NCI-H460 (cell line): ENCODE results near the gene UBE2QL1. TPM values are rescaled to one million over a fixed set of nuclear protein-coding genes. Genes with fewer than 3 reads are reported as not detected.

ENCODE experiments used
- DNase-seq: peaks from one replicate; pipeline ENCODE4 v3.0.0-alpha.2; 2016; ENCODE audit warnings: low read depth; ENCODE audit errors: extremely low read depth
- total RNA-seq: library from RNA; depleted of rRNA; stranded (reverse); fragments of >200 nt; shearing (Covaris generic); gene quantifications from 2 replicates; pipeline ENCODE4 v1.2.3, GENCODE V29; 2014

The UBE2QL1 gene
- total RNA-seq, 1 experiment from 2014 or later = 0.20 TPM

DNA sequence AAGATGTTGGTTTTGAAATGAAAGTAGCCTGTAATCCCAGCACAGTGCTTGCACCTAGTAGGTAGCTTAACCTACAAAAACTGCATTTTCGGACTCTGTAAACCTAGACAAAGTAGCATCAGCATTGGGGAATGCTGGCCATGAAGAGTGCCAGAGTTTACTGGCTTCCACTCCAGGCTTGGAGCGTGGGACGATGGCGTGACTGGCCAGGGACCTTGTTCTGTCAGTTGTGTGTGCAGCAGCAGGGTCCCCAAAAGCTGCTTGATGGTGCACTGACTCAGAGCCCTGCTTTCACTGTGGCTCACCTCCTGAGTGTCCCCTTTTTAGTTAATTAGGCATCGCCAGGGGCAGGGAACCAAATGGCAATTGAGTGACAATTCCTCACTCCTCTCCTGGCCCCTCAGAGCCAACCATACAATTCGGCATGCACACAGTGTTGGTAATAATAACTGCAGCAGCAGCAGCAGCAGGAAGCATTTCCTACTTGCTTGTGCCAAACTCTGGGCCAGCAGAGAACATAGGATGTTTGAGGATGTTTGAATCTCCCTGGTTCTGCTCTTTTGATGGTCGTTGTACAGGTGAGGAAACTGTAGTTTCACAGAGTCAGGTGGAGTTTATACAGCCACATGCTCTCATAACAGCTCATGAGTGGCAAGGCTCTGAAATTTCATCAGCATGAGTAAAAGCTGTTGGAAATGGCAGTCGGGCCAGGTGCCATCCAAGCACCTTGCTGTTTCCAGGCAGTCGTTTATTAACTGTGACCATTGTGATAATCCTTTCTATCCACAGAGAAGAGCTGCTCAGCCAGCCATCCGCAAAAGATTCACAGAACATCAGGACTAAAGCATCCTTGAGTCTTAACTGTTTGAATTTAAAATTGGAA lies 4.2 kb downstream of the UBE2QL1 start:
- DNase-seq = no peak

- DNase-seq = no peak
These were observed 5.4 kb downstream of the UBE2QL1 start for GRCh38 chr5:6453937-6454560.

DNA sequence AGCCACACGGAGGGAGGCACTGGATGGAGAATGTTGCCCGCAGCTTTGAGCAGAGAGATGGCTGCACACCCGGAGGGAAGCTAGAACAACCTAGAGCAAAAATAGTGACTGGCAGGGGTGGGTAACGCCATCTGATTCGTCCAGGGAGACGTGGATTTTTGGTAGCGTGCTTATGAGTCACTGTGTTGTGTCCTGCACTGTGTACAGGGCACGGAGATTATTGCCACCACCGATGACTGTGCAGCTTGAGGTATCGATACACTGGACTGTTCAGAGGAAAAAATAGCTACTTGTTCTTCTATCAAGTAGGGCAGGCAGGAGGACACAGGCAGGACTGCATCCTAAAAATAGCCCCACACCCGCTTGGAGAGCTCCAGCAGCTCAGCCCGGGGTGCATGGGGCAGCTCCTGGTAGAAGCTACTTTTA lies 6.0 kb downstream of the UBE2QL1 start:
- no peak for DNase-seq

GRCh38 chr5:6455571-6456200 lies 7.0 kb downstream of the UBE2QL1 start:
- no peak for DNase-seq

DNA sequence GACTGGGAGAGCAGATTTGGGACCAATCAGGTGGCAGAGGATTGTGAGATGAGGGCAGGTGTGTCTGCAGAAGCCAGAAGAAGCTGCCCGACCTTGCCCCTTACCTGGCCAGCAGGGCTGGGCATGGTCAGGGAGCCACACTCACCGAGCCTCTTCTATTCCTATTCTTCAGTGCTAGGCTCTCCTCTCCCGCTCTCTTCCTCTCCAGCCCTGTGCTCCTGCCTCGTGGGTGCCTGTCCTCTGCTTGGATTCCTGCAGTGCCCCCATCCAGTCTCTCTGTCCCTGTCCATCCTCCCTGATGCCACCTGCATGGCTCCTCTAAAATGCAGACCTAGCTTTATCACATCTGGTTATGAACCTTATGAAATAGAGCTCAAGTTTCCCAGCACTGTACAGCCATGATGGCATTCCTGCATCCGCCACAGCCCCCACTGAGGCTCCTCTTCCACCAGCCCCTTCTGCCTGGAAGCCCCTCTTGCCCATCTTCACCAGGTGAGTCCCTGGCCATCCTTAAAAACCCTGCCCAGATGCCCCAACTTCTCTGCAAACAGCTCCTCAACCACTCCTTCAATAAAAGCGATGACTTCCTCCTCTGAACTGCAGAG lies 8.2 kb downstream of the UBE2QL1 start:
- no peak for DNase-seq

GRCh38 chr5:6457592-6457991 lies 8.9 kb downstream of the UBE2QL1 start:
- no peak for DNase-seq

DNA sequence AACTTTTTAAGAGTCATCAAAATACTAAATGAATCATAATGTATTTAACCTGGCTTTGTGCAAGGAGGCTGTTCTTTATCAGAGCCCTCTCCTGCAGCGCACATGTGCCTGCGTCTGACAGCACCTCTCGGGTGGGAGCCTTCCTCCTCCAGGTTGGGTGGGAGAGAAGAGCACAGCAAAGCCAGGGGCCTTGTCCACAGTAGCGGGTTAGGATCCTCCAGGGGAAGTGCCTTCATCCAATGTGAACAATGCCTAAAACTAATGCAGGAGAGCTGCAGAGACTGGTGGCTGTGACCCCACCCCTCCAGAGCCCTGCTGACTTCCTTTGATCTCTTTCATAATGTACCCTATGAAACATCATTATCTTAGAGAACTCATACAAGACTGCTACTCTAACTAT lies 10.2 kb downstream of the UBE2QL1 start:
- DNase-seq = no peak

- DNase-seq = no peak
These were observed 11.2 kb downstream of the UBE2QL1 start for GRCh38 chr5:6459896-6460295.

DNA sequence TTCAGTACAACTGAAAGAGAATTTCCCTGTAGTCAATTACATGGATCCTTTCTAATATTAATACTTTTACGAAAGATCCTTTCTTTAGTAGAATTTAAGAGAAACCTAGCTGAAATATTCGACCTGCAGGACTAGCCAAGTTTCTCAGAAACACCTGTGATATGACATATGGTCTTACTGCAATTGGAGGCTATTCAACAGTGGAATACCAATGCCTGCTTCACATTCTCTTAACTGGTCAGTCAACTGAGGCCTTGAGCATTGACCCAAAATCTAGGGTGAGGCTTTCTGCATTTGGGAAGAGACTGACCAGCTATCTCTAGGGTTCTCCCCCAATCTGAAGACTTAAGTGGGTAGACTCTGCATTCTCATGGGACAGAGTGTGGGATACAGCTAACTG lies 12.3 kb downstream of the UBE2QL1 start:
- DNase-seq = no peak

GRCh38 chr5:6461793-6462650 lies 13.4 kb downstream of the UBE2QL1 start:
- DNase-seq = no peak

DNA sequence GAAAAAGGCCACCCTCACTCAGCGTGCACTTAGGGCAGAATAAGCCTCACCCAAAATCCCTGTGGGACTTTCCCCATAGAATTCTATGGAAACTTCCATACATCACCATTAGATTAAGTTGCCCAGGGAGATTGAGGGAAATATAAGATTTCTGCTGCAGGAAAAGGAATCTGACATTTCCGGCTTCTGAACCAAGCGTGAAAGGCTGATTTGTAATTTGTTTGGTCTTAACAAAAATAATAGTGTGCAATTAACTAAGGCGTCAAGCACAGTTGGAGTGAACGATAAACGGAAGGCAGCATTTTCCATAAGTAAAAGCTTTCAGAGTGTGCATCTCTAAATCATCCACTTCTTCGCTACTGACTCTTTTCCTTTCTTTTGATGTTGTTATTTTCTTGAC lies 14.0 kb downstream of the UBE2QL1 start:
- DNase-seq = no peak

DNA sequence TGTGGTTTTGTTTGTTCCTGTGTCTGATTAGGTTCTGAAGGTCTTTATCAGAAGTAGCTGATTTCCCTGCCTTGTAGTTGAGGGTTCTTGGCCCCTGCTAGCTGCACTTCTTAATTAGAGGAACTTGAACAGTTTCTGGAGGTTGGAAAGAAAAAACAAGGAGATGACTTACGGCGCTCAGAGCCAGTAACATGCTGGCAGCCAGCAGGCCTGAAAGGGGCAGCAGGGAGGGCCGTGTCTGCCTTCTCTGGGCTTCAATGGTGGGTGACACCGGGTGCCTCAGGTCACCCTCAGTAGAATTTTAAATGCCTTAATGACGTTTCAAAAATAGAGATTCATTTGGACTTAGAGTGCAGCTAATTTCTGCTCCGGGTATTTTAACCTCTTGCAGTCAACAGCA lies 15.8 kb downstream of the UBE2QL1 start:
- no peak for DNase-seq

DNA sequence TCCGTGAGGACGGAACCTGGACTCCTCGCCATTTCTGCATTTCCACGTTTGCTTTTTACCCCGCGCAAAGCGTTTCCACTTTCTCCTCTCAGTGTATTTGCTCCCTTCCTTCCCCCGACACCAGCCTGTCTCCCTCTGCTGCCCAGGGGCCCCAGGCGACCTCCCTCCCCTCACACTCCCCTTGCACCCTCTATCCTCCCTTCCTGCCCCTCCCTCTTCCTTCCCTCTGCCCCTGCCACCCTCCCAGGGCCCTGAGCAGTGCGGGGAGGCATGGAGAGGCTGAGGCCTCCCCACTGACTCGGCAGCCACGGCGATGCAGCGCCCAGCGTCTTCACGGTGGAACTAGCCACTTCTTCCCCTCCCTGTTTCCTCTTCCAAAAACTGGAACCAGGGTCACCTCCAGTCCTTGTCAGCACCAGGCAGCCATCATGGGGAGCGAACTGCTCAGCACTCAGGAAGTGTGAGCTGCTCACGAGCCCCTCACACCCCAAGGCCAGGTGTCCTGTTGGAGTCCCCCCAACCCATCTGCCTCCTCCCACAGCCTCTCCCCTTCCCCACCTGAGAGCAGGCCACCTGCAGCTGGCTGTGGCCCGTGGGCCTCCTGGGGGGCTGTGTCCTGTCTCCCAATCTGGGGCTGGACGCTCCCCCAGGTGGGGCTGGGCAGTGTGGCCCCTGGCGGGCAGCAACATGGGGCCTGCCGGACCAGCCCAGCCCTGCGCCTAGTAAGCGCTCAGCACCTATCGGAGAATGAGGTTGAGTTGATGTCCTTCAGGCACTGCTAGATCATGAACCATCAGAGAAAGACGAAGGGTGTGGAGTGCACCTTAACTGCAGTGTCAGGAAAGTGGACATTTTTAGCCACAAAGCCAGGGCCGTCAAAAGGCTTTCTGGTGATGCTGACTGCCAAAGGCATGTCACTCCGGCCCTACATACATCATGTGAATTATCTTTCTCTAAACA lies 17.5 kb downstream of the UBE2QL1 start:
- DNase-seq = no peak

GRCh38 chr5:6466975-6467567 lies 18.4 kb downstream of the UBE2QL1 start:
- no peak for DNase-seq

GRCh38 chr5:6467591-6467990 lies 18.9 kb downstream of the UBE2QL1 start:
- DNase-seq = no peak

DNA sequence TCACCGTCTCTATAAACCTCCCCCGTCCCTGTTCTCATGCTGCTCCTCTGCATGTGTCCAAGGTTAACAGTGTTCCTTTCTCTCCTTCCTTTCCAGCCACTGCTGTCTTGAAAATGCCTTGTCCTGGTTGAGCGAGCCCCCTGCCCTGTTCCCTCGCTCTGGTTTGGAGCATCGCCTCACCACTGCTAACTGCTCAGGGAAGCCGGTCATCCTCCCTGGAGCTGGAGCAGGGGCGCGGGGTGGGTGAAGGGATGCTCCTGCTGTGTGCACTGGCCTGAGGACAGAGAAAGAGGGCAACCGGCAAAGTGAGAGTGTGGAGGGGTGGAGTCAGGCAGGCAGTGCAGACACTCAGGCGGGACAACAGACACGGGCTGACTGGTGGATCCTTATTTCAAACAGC lies 19.4 kb downstream of the UBE2QL1 start:
- DNase-seq = no peak

- no peak for DNase-seq
These were observed 20.2 kb downstream of the UBE2QL1 start for GRCh38 chr5:6468870-6469269.

- no peak for DNase-seq
These were observed 21.2 kb downstream of the UBE2QL1 start for GRCh38 chr5:6469836-6470235.

DNA sequence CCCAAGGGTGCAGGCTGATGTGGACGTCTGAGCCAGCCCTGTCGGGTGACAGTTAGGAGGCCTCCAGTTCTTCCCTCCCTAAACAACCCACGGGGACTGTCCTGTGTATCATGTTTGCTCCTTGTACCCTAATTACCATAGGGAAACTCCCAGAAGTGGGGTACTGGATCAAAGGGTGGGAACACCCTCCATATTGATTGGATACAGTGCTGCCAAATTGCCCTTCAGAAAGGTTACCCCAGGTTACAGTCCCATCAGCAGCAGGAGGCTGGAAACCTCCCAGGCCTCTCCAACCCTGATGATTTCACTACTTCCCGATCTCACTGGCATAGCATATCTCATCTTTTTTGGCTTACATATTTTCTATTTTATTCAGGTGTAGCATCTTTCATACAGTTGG lies 22.0 kb downstream of the UBE2QL1 start:
- no peak for DNase-seq
